Activated T-helper 17 cell treated with anti-CD3 and anti-CD28 coated beads, Interleukin-2, amount 50 U/mL, for 72 hours (primary cell): ENCODE measurements around the gene RGS21. TPM values are rescaled to one million over a fixed set of nuclear protein-coding genes. Genes with fewer than 3 reads are reported as not detected.

Source experiments
- ATAC-seq: fragments of 150-1000 bp; cut with Tn5 transposase; replicated peaks from 2 replicates; pipeline ENCODE4 v1.10.0; 2021; ENCODE audit warnings: mild to moderate bottlenecking, moderate library complexity
- H3K27ac Mint-ChIP-seq: one replicate; pipeline ENCODE4 v1.8.0; 2022; ENCODE audit warnings: mixed read lengths
- H3K27me3 Mint-ChIP-seq: one replicate; pipeline ENCODE4 v1.8.0; 2022; ENCODE audit warnings: mixed read lengths
- H3K36me3 Mint-ChIP-seq: one replicate; pipeline ENCODE4 v1.8.0; 2022; ENCODE audit warnings: low read depth, mild to moderate bottlenecking, mixed read lengths
- H3K4me1 Mint-ChIP-seq: one replicate; pipeline ENCODE4 v1.8.0; 2022; ENCODE audit warnings: mixed read lengths
- H3K4me3 Mint-ChIP-seq: one replicate; pipeline ENCODE4 v1.8.0; 2022; ENCODE audit warnings: mild to moderate bottlenecking, mixed read lengths
- H3K9me3 Mint-ChIP-seq: one replicate; pipeline ENCODE4 v1.8.0; 2022; ENCODE audit warnings: mixed read lengths
- total RNA-seq, 2 donors: library from RNA; stranded (reverse); gene quantifications; one replicate each; pipeline ENCODE4 v1.2.3, GENCODE V29; 2022

Gene RGS21
- total RNA-seq, 2 donors from 2014 or later = not detected

DNA sequence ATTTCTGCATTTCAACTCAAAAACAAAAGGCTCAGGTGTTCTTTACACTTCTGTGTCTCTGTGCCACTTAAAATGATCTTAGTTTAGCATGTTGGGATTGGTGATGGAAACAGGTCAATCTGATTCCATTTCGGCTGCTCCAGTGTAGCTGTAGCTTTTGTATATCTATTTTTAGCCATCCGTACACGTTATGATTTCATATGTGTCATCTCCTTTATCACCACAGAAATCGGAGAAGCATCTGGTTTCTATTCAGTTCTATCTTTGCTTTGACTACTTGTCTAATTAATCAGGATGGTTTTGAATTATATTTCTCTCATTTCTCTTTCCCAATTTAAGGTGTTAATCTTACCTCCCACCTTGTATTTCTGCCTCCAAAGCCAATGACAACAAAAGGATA lies 41.1 kb downstream of the RGS21 start:
- Mint-ChIP-seq H3K27ac (no peak overlapping the region), H3K9me3 (no peaks in the 10 kb centered on the region), H3K36me3 (no peaks in the 10 kb centered on the region), H3K27me3 (no peaks in the 10 kb centered on the region), H3K4me3 (no peak overlapping the region), H3K4me1 (no peaks in the 10 kb centered on the region)
- no peak for ATAC-seq

GRCh38 chr1:192358402-192358801 lies 41.6 kb downstream of the RGS21 start:
- no peaks in the 10 kb centered on the region for H3K36me3 Mint-ChIP-seq
- no peaks in the 10 kb centered on the region for H3K4me1 Mint-ChIP-seq
- no peak overlapping the region for H3K4me3 Mint-ChIP-seq
- H3K27ac Mint-ChIP-seq = no peak overlapping the region
- H3K27me3 Mint-ChIP-seq = no peaks in the 10 kb centered on the region
- H3K9me3 Mint-ChIP-seq = no peaks in the 10 kb centered on the region
- no peak for ATAC-seq

DNA sequence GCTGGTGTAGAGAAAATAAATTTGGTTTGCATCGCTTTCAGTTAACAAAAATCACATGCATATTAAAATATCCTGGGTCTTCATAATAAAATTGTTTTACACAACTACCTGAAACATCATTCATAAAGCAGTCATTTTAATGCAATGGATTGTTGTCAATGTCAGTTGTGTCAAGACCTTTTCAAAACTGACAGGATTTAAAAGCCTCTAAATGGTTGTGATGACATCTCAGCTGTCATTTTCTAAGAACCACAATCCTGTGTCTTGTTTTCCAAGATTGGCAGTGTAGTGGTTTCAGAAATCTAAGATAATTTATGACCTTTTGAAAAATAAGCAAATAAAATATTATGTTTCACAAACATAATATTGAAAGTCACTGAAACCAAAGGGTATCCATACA lies 42.0 kb downstream of the RGS21 start:
- Mint-ChIP-seq H3K27me3 (no peaks in the 10 kb centered on the region), H3K27ac (no peak overlapping the region), H3K9me3 (no peaks in the 10 kb centered on the region), H3K36me3 (no peaks in the 10 kb centered on the region), H3K4me1 (no peaks in the 10 kb centered on the region), H3K4me3 (no peak overlapping the region)
- ATAC-seq = no peak

DNA sequence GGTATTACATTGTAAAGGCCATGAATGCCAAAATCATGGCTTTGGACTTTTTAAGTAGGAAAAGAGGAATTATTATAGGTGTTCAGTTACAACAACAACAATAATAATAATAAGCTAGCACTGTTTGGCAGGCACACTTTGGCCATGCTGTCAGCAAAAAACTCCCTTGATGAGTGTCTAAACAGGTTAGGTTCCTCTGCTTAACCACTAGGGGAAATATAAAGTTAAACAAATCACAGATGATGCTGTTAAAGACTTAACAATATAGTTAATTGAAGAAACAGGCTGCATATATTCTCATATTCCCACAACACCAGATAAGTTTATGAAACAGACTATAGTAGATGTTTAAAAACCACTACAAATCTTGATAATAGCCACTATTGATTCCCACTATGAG lies 46.4 kb downstream of the RGS21 start:
- Mint-ChIP-seq H3K4me3 (no peak overlapping the region), H3K36me3 (no peaks in the 10 kb centered on the region), H3K4me1 (no peaks in the 10 kb centered on the region), H3K27ac (no peak overlapping the region), H3K9me3 (no peaks in the 10 kb centered on the region), H3K27me3 (no peaks in the 10 kb centered on the region)
- no peak for ATAC-seq

DNA sequence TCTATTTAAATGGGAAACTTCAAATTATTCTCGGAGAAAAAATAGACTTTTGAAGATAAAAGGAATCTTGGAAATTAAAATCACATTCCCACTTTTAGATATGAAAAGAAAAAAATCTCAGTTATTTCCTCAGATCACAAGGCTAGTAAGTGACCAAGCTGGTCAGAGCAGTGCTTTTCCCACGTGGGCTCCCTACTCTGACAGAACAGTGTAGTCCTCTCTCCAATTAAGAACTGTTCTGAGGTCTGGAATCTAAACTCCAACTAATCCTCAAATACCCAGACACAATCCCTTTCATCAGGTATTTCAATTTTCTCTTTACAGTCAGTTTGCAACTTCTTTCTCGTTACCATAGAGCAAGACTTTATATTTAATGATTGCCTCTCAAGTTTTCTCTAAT lies 50.6 kb downstream of the RGS21 start:
- Mint-ChIP-seq H3K4me1 (no peaks in the 10 kb centered on the region), H3K27ac (no peak overlapping the region), H3K36me3 (no peaks in the 10 kb centered on the region), H3K4me3 (no peak overlapping the region), H3K27me3 (no peaks in the 10 kb centered on the region), H3K9me3 (no peaks in the 10 kb centered on the region)
- ATAC-seq = no peak

DNA sequence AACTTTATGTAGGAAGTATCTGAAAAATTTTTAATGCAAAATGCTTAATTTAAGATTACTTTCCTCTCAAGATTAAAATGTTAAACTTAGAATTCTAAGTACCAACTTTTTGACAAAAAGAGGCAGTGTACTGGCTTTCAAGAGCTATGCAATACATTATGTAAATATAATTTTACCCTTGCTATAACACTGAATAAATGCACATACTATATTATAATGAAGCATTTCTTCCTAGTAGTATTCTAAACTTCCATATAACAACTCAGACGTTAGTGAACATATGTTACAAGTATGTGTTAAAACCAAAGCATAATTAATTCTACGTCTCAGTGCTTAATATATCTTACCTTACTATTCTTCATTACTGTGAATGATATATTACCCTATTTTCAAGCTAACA lies 58.5 kb downstream of the RGS21 start:
- Mint-ChIP-seq H3K4me1 (no peaks in the 10 kb centered on the region), H3K36me3 (no peaks in the 10 kb centered on the region), H3K27me3 (no peaks in the 10 kb centered on the region), H3K4me3 (no peak overlapping the region), H3K27ac (no peak overlapping the region), H3K9me3 (no peaks in the 10 kb centered on the region)
- no peak for ATAC-seq

DNA sequence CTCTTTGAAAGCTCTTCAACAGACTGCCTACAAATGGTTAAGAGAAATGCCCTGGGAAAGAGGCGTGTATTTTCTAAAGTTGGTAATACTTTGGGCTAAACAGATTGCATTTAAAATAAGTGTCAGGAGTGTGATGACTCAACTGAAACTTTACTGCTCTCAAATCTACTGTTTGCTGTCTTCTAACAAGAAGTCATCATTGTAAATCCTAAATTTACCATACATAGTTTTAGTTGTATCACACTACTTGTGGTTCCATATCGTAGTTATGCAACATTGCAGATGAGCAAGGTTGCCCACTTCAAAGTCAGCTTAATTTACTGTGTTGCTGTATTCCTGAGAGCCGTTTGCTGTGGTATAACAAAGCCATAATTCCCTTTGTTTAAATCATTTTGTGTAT lies 59.6 kb downstream of the RGS21 start:
- Mint-ChIP-seq H3K36me3 (no peaks in the 10 kb centered on the region), H3K9me3 (no peaks in the 10 kb centered on the region), H3K27ac (no peak overlapping the region), H3K27me3 (no peaks in the 10 kb centered on the region), H3K4me1 (no peaks in the 10 kb centered on the region), H3K4me3 (no peak overlapping the region)
- no peak for ATAC-seq

DNA sequence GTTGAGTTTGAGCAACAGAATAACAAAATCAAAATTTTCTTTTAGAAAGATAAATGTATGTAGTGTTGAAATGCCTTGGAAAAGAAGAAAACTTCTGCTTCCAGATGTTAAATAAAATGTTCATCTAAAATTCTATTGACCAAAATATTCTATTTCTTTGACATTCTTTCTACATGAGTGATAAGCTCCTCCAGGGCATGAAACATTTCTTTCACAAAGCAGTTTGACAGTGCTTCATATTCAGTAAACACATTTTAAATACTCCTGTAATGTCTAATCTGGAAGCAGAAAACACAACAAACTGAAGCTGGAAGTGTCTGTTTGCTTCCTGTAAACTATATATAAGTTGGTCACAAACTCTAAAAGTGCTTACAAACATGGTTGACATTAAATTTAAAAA lies 61.5 kb downstream of the RGS21 start:
- Mint-ChIP-seq H3K27ac (no peak overlapping the region), H3K9me3 (no peaks in the 10 kb centered on the region), H3K27me3 (no peaks in the 10 kb centered on the region), H3K36me3 (no peaks in the 10 kb centered on the region), H3K4me3 (no peak overlapping the region), H3K4me1 (no peaks in the 10 kb centered on the region)
- no peak for ATAC-seq

GRCh38 chr1:192378878-192379277 lies 62.1 kb downstream of the RGS21 start:
- H3K4me1 Mint-ChIP-seq = no peaks in the 10 kb centered on the region
- H3K27ac Mint-ChIP-seq = no peak overlapping the region
- H3K4me3 Mint-ChIP-seq = no peak overlapping the region
- no peaks in the 10 kb centered on the region for H3K36me3 Mint-ChIP-seq
- ATAC-seq = no peak
- no peaks in the 10 kb centered on the region for H3K9me3 Mint-ChIP-seq
- no peaks in the 10 kb centered on the region for H3K27me3 Mint-ChIP-seq

- Mint-ChIP-seq H3K36me3 (no peaks in the 10 kb centered on the region), H3K4me3 (no peak overlapping the region), H3K27ac (no peak overlapping the region), H3K9me3 (no peaks in the 10 kb centered on the region), H3K27me3 (no peaks in the 10 kb centered on the region), H3K4me1 (no peaks in the 10 kb centered on the region)
- no peak for ATAC-seq
Measured at GRCh38 chr1:192379554-192379953, 62.8 kb downstream of the RGS21 start.

- no peaks in the 10 kb centered on the region for H3K36me3 Mint-ChIP-seq
- no peaks in the 10 kb centered on the region for H3K4me1 Mint-ChIP-seq
- H3K27ac Mint-ChIP-seq = no peak overlapping the region
- no peak for ATAC-seq
- H3K4me3 Mint-ChIP-seq = no peak overlapping the region
- no peaks in the 10 kb centered on the region for H3K27me3 Mint-ChIP-seq
- H3K9me3 Mint-ChIP-seq = no peaks in the 10 kb centered on the region
Measured at GRCh38 chr1:192382758-192383157, 66.0 kb downstream of the RGS21 start.

DNA sequence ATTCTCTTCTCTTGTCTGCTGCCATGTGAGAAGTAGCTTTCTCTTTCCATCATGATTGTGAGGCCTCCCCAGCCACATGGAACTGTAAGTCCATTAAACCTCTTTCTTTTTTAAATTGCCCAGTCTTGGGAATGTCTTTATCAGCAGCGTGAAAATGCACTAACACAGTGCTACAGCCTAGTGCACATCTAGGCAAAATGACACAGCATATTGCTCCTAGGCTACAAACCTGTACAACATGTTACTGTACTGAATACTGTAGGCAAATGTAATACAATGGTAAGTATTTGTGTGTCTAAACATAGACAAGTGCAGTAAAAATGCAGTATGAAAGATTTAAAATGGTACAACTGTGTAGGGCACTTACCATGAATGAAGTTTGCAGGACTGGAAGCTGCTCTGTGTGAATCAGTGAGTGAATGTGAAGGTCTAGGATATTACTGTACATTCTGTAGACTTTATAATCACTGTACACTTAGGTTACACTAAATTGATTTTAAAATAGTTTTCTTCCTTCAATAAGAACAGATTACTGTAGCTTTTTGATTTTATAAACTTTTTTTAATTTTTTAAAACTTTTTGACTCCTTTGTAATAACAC lies 69.4 kb downstream of the RGS21 start:
- H3K36me3 Mint-ChIP-seq = no peaks in the 10 kb centered on the region
- H3K9me3 Mint-ChIP-seq = no peaks in the 10 kb centered on the region
- no peaks in the 10 kb centered on the region for H3K4me1 Mint-ChIP-seq
- no peak for ATAC-seq
- no peaks in the 10 kb centered on the region for H3K27me3 Mint-ChIP-seq
- no peak overlapping the region for H3K27ac Mint-ChIP-seq
- no peak overlapping the region for H3K4me3 Mint-ChIP-seq

DNA sequence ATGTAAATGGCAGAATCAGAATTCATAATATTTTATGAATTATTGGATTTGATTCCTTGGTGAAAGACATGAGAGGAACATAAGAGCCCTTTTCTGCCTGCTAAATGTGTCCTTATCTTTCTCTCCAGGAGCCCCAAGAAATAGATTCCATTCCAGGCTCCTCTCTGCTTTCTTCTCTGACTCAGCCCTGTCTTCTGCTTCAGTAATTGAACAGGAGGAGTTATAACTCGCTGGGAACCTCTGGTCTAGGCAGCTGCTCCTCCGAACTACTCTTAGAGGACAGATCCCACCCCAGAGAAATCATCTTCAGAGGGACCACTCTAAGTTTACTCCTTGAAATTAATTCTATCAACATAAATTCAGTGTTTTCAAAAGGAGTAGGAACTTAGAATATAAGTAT lies 78.4 kb downstream of the RGS21 start:
- Mint-ChIP-seq H3K27me3 (no peaks in the 10 kb centered on the region), H3K27ac (no peak overlapping the region), H3K9me3 (no peaks in the 10 kb centered on the region), H3K36me3 (no peaks in the 10 kb centered on the region), H3K4me3 (no peak overlapping the region), H3K4me1 (no peaks in the 10 kb centered on the region)
- ATAC-seq = no peak

GRCh38 chr1:192395895-192396294 lies 79.1 kb downstream of the RGS21 start:
- Mint-ChIP-seq H3K4me3 (no peak overlapping the region), H3K36me3 (no peaks in the 10 kb centered on the region), H3K27me3 (no peaks in the 10 kb centered on the region), H3K9me3 (no peaks in the 10 kb centered on the region), H3K27ac (no peak overlapping the region), H3K4me1 (no peaks in the 10 kb centered on the region)
- no peak for ATAC-seq

- Mint-ChIP-seq H3K9me3 (no peaks in the 10 kb centered on the region), H3K36me3 (no peaks in the 10 kb centered on the region), H3K27me3 (no peaks in the 10 kb centered on the region), H3K4me1 (no peaks in the 10 kb centered on the region), H3K4me3 (no peak overlapping the region), H3K27ac (no peak overlapping the region)
- no peak for ATAC-seq
Measured at GRCh38 chr1:192399161-192399560, 82.4 kb downstream of the RGS21 start.

DNA sequence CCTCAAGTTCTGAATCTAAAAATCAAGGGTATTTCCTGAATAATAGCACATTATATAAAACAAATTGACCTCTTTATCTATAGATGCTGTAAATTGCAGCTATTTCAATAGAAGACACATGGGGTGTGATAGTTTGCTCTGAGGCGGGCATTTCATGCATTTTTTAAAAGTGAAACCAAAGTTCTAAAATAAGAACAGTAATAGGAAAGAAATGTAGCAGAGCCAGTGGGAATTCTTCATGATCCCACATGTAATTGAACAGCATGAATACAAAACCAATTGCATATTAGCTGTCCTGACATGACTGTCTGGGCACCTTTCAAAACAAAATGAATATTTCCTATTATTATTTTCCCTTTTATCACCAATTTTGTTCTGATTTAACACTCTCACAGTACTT lies 85.0 kb downstream of the RGS21 start:
- no peak for ATAC-seq
- H3K27ac Mint-ChIP-seq = no peak overlapping the region
- H3K27me3 Mint-ChIP-seq = no peaks in the 10 kb centered on the region
- no peaks in the 10 kb centered on the region for H3K4me1 Mint-ChIP-seq
- no peak overlapping the region for H3K4me3 Mint-ChIP-seq
- H3K9me3 Mint-ChIP-seq = no peaks in the 10 kb centered on the region
- H3K36me3 Mint-ChIP-seq = no peaks in the 10 kb centered on the region
